HepG2 (cell line): ENCODE data around the gene MRPL50. TPM values are rescaled to one million over a fixed set of nuclear protein-coding genes. Genes with fewer than 3 reads are reported as not detected.

Source experiments
- ARNT2 ChIP-seq: sonication (generic); formaldehyde crosslinking; IDR thresholded peaks from 2 replicates; pipeline ENCODE4 v1.8.0; 2022; ENCODE audit warnings: mild to moderate bottlenecking, low read depth, missing genetic modification reagents, moderate library complexity
- BORCS8-MEF2B ChIP-seq: sonication (generic); formaldehyde crosslinking; IDR thresholded peaks from 2 replicates; pipeline ENCODE4 v1.8.0; 2022; ENCODE audit warnings: mild to moderate bottlenecking, missing genetic modification reagents
- FOSL2 ChIP-seq: sonication (generic); formaldehyde crosslinking; IDR thresholded peaks from 2 replicates; pipeline ENCODE4 v1.4.0; 2020; ENCODE audit warnings: missing genetic modification reagents
- HES4 ChIP-seq: sonication (generic); formaldehyde crosslinking; IDR thresholded peaks from 2 replicates; pipeline ENCODE4 v1.9.0; 2021; ENCODE audit warnings: mild to moderate bottlenecking, missing genetic modification reagents, borderline replicate concordance
- KDM3A ChIP-seq: IDR thresholded peaks from 2 replicates; pipeline ENCODE4 v1.6.1; 2018; ENCODE audit warnings: low read depth, missing compliant biosample characterization
- KLF6 ChIP-seq: IDR thresholded peaks from 2 replicates; pipeline ENCODE4 v1.8.0; 2016; ENCODE audit warnings: missing biosample characterization, missing genetic modification reagents
- MEF2D ChIP-seq: sonication (generic); formaldehyde crosslinking; IDR thresholded peaks from 2 replicates; pipeline ENCODE4 v1.5.1; 2020; ENCODE audit warnings: mild to moderate bottlenecking, missing genetic modification reagents
- MTA3 ChIP-seq: sonication (generic); formaldehyde crosslinking; IDR thresholded peaks from 2 replicates; pipeline ENCODE4 v1.4.0; 2020; ENCODE audit warnings: missing genetic modification reagents
- NFKBIZ ChIP-seq: IDR thresholded peaks from 2 replicates; pipeline ENCODE4 v1.6.1; 2018; ENCODE audit warnings: missing genetic modification reagents, missing compliant biosample characterization
- NFYB ChIP-seq: sonication (generic); formaldehyde crosslinking; IDR thresholded peaks from 2 replicates; pipeline ENCODE4 v1.4.0; 2020; ENCODE audit warnings: missing genetic modification reagents
- NR2F2 ChIP-seq: IDR thresholded peaks from 2 replicates; pipeline ENCODE4 v1.6.1; 2012; ENCODE audit warnings: low read depth, inconsistent platforms, borderline replicate concordance
- TAF15 ChIP-seq: fragments of 200-400 bp; formaldehyde crosslinking; IDR thresholded peaks from one replicate; pipeline ENCODE4 v1.6.1; 2018; ENCODE audit warnings: mild to moderate bottlenecking, low read depth, low read length; ENCODE audit not compliant: poor library complexity, severe bottlenecking
- TARDBP ChIP-seq: sonication (generic); formaldehyde crosslinking; IDR thresholded peaks from 2 replicates; pipeline ENCODE4 v1.8.0; 2022; ENCODE audit warnings: mild to moderate bottlenecking, missing genetic modification reagents
- TCF12 ChIP-seq, 2 experiments: fragments of 450-650 bp in 1 of 2; sonication (generic) in 1 of 2; formaldehyde crosslinking in 1 of 2; IDR thresholded peaks; 2 replicates each; pipeline versions ENCODE4 v1.6.1 to v1.8.0; 2017 to 2022; ENCODE audit warnings: antibody characterized with exemption in 1 of 2, mild to moderate bottlenecking in 1 of 2, missing genetic modification reagents in 1 of 2, moderate library complexity in 1 of 2
- U2AF2 ChIP-seq: fragments of 200-400 bp; formaldehyde crosslinking; IDR thresholded peaks from 2 replicates; pipeline ENCODE4 v1.6.1; 2017; ENCODE audit warnings: low read depth, mild to moderate bottlenecking, low read length
- ZBTB38 ChIP-seq: sonication (generic); formaldehyde crosslinking; IDR thresholded peaks from 2 replicates; pipeline ENCODE4 v1.5.1; 2020; ENCODE audit warnings: mild to moderate bottlenecking, missing genetic modification reagents
- ZNF501 ChIP-seq: sonication (generic); formaldehyde crosslinking; IDR thresholded peaks from 2 replicates; pipeline ENCODE4 v1.5.1; 2020; ENCODE audit warnings: mild to moderate bottlenecking, moderate library complexity, missing genetic modification reagents
- ZNF562 ChIP-seq: sonication (generic); formaldehyde crosslinking; IDR thresholded peaks from 2 replicates; pipeline ENCODE4 v1.8.0; 2022; ENCODE audit warnings: missing genetic modification reagents, borderline replicate concordance
- ZNF598 ChIP-seq: sonication (generic); formaldehyde crosslinking; IDR thresholded peaks from 2 replicates; pipeline ENCODE4 v1.5.1; 2020; ENCODE audit warnings: mild to moderate bottlenecking, missing genetic modification reagents, borderline replicate concordance
- ZSCAN30 ChIP-seq: sonication (generic); formaldehyde crosslinking; IDR thresholded peaks from 2 replicates; pipeline ENCODE4 v1.5.0; 2020; ENCODE audit warnings: mild to moderate bottlenecking, missing genetic modification reagents
- polyA plus RNA-seq, 8 experiments: library from polyadenylated mRNA; depleted of rRNA in 3 of 8; stranded (reverse) in 7 of 8; unstranded in 1 of 8; fragments of >200 nt; fragmentation: Illumina TruSeq in 4 of 8; extraction: Trizol in 4 of 8; gene quantifications; 2 replicates each; pipeline versions ENCODE4 v1.2.1 to v1.2.3, GENCODE V29; 2011 to 2016; ENCODE audit warnings: low read depth in 4 of 8, missing spikeins in 1 of 8, mixed read lengths in 1 of 8; ENCODE audit not compliant: insufficient read depth in 1 of 8
- total RNA-seq, 5 experiments: library from RNA; depleted of rRNA; stranded (reverse); fragments of >200 nt; fragmentation: Illumina TruSeq; extraction: Trizol; gene quantifications; 2 replicates each; pipeline ENCODE4 v1.2.3, GENCODE V29; 2016; ENCODE audit warnings: low read depth in 1 of 5
- TF ChIP-seq, protein P1 (sequence below), 2 experiments: sonication (generic) in 1 of 2; formaldehyde crosslinking in 1 of 2; IDR thresholded peaks; 2 replicates each; pipeline versions ENCODE4 v1.4.0 to v1.6.1; 2018 to 2020; ENCODE audit warnings: missing genetic modification reagents in 2 of 2, borderline replicate concordance in 1 of 2, low read depth in 1 of 2, mild to moderate bottlenecking in 1 of 2, missing biosample characterization in 1 of 2
- TF ChIP-seq, protein P2 (sequence below): IDR thresholded peaks from 2 replicates; pipeline ENCODE4 v1.6.1; 2018; ENCODE audit warnings: missing genetic modification reagents, mild to moderate bottlenecking, missing compliant biosample characterization
- TF ChIP-seq, protein P3 (sequence below): sonication (generic); formaldehyde crosslinking; IDR thresholded peaks from 2 replicates; pipeline ENCODE4 v1.5.1; 2020; ENCODE audit warnings: missing genetic modification reagents, mild to moderate bottlenecking, borderline replicate concordance
- TF ChIP-seq, protein P4 (sequence below): sonication (generic); formaldehyde crosslinking; IDR thresholded peaks from 2 replicates; pipeline ENCODE4 v1.5.0; 2020; ENCODE audit warnings: mild to moderate bottlenecking, low read depth, missing genetic modification reagents, borderline replicate concordance
- TF ChIP-seq, protein P5 (sequence below): sonication (generic); formaldehyde crosslinking; IDR thresholded peaks from 2 replicates; pipeline ENCODE4 v1.4.0; 2020; ENCODE audit warnings: missing genetic modification reagents

MRPL50 gene
- total and polyA plus RNA-seq, 2 of the 13 experiments (the other 11 are each of a cell fraction or from before 2014, with no cell fraction given), result 37.1 to 70.0 TPM

DNA sequence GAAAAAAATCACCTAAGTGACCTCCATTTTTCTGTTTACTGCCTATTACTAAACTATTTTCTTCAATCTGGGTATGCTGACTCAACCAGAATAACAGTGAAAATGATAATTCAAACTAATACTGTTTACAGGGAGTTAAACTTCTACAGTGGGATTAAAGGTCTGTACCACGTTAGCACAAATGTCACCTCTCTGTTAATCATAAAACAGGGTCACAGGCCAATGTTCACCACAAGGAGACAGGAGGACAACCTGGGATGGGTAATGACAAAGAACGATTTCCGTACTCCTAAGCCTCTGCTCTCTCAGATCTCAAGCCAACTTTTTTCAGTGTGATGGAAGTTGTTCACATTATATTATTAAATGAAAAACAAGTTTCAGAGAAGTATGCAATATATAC lies 34.8 kb upstream of the MRPL50 start (continued):
- TF ChIP-seq, protein P1, sequence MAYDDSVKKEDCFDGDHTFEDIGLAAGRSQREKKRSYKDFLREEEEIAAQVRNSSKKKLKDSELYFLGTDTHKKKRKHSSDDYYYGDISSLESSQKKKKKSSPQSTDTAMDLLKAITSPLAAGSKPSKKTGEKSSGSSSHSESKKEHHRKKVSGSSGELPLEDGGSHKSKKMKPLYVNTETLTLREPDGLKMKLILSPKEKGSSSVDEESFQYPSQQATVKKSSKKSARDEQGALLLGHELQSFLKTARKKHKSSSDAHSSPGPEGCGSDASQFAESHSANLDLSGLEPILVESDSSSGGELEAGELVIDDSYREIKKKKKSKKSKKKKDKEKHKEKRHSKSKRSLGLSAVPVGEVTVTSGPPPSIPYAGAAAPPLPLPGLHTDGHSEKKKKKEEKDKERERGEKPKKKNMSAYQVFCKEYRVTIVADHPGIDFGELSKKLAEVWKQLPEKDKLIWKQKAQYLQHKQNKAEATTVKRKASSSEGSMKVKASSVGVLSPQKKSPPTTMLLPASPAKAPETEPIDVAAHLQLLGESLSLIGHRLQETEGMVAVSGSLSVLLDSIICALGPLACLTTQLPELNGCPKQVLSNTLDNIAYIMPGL (CRISPR knock-in tag; IDR thresholded peaks at IDR 0.05; ENCODE audit: borderline replicate concordance in 1 of 2, low read depth in 1 of 2), result peak in 1 of 2 experiments; percentile 24; a peak in 1 of 4 replicates
- no peak for TF ChIP-seq MTA3 (CRISPR knock-in tag)
- TF ChIP-seq ZNF598 (CRISPR knock-in tag), result no peak
- TF ChIP-seq ZBTB38 (CRISPR knock-in tag), result no peak
- TF ChIP-seq, protein P2, sequence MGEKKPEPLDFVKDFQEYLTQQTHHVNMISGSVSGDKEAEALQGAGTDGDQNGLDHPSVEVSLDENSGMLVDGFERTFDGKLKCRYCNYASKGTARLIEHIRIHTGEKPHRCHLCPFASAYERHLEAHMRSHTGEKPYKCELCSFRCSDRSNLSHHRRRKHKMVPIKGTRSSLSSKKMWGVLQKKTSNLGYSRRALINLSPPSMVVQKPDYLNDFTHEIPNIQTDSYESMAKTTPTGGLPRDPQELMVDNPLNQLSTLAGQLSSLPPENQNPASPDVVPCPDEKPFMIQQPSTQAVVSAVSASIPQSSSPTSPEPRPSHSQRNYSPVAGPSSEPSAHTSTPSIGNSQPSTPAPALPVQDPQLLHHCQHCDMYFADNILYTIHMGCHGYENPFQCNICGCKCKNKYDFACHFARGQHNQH (CRISPR knock-in tag), result peak; percentile 78; the same call in 1 of the 2 replicates
- TF ChIP-seq HES4 (CRISPR knock-in tag), result no peak
- TF ChIP-seq U2AF2, result no peak
- no peak for TF ChIP-seq ZNF501 (CRISPR knock-in tag)
- TF ChIP-seq ARNT2 (CRISPR knock-in tag), result no peak
- no peak for TF ChIP-seq NFKBIZ (CRISPR knock-in tag)
- TF ChIP-seq TCF12 (IDR thresholded peaks at IDR 0.05), result no peak
- TF ChIP-seq TCF12 (CRISPR knock-in tag; IDR thresholded peaks at IDR 0.05), result no peak
- TF ChIP-seq BORCS8-MEF2B (CRISPR knock-in tag), result no peak
- TF ChIP-seq, protein P3, sequence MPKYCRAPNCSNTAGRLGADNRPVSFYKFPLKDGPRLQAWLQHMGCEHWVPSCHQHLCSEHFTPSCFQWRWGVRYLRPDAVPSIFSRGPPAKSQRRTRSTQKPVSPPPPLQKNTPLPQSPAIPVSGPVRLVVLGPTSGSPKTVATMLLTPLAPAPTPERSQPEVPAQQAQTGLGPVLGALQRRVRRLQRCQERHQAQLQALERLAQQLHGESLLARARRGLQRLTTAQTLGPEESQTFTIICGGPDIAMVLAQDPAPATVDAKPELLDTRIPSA (CRISPR knock-in tag), result no peak
- peak; percentile 54; the same call in 1 of the 2 replicates for TF ChIP-seq MEF2D (CRISPR knock-in tag)
- TF ChIP-seq TARDBP (CRISPR knock-in tag), result peak; percentile 84
- TF ChIP-seq, protein P4, sequence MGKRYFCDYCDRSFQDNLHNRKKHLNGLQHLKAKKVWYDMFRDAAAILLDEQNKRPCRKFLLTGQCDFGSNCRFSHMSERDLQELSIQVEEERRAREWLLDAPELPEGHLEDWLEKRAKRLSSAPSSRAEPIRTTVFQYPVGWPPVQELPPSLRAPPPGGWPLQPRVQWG, result no peak
- TF ChIP-seq KLF6 (CRISPR knock-in tag), result peak; percentile 46; the same call in 1 of the 2 replicates
- peak; percentile 63 for TF ChIP-seq FOSL2 (CRISPR knock-in tag)
- no peak for TF ChIP-seq TAF15
- no peak for TF ChIP-seq NFYB (CRISPR knock-in tag)
- no peak for TF ChIP-seq ZSCAN30 (CRISPR knock-in tag)
- TF ChIP-seq, protein P5, sequence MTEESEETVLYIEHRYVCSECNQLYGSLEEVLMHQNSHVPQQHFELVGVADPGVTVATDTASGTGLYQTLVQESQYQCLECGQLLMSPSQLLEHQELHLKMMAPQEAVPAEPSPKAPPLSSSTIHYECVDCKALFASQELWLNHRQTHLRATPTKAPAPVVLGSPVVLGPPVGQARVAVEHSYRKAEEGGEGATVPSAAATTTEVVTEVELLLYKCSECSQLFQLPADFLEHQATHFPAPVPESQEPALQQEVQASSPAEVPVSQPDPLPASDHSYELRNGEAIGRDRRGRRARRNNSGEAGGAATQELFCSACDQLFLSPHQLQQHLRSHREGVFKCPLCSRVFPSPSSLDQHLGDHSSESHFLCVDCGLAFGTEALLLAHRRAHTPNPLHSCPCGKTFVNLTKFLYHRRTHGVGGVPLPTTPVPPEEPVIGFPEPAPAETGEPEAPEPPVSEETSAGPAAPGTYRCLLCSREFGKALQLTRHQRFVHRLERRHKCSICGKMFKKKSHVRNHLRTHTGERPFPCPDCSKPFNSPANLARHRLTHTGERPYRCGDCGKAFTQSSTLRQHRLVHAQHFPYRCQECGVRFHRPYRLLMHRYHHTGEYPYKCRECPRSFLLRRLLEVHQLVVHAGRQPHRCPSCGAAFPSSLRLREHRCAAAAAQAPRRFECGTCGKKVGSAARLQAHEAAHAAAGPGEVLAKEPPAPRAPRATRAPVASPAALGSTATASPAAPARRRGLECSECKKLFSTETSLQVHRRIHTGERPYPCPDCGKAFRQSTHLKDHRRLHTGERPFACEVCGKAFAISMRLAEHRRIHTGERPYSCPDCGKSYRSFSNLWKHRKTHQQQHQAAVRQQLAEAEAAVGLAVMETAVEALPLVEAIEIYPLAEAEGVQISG (CRISPR knock-in tag), result 0 out of 2 replicates have a peak, but pooled peaks have one; percentile 36
- TF ChIP-seq ZNF562 (CRISPR knock-in tag), result no peak
- TF ChIP-seq KDM3A, result 0 out of 2 replicates have a peak, but pooled peaks have one; percentile 49
- peak; percentile 91 for TF ChIP-seq NR2F2
